Karpas-422 (cell line): ENCODE results near the gene PRAMEF9. TPM values are rescaled to one million over a fixed set of nuclear protein-coding genes. Genes with fewer than 3 reads are reported as not detected.
"Not testable (repeated sequence)": the region's sequence is repeated elsewhere in the genome, so short reads cannot be mapped to it uniquely, and the experiment has no call there.

Experiments
- DNase-seq: peaks from one replicate; pipeline ENCODE4 v3.0.0-alpha.2; 2015
- H2AFZ ChIP-seq: fragments of 200-600 bp; sonication (generic); 2 replicates; pipeline ENCODE4 v1.6.1; 2014; ENCODE audit warnings: antibody characterized with exemption, low read length, mixed read lengths
- H3K27ac ChIP-seq: fragments of 200-600 bp; sonication (generic); 2 replicates; pipeline ENCODE4 v1.5.1; 2014; ENCODE audit warnings: mild to moderate bottlenecking, low read length, moderate library complexity
- H3K27me3 ChIP-seq: fragments of 200-600 bp; sonication (generic); 2 replicates; pipeline ENCODE4 v1.6.1; 2014; ENCODE audit warnings: low read length, mixed read lengths
- H3K36me3 ChIP-seq: fragments of 200-600 bp; sonication (generic); 2 replicates; pipeline ENCODE4 v1.6.1; 2014; ENCODE audit warnings: low read length, mixed read lengths; ENCODE audit not compliant: insufficient read depth
- H3K4me1 ChIP-seq: fragments of 200-600 bp; sonication (generic); 2 replicates; pipeline ENCODE4 v1.6.1; 2014; ENCODE audit warnings: mild to moderate bottlenecking, low read length, mixed read lengths
- H3K4me2 ChIP-seq: fragments of 200-600 bp; sonication (generic); 2 replicates; pipeline ENCODE4 v1.6.1; 2014; ENCODE audit warnings: low read length, low read depth, mild to moderate bottlenecking; ENCODE audit not compliant: poor library complexity, severe bottlenecking
- H3K4me3 ChIP-seq: fragments of 200-600 bp; sonication (generic); 2 replicates; pipeline ENCODE4 v1.5.1; 2014; ENCODE audit warnings: mild to moderate bottlenecking, antibody characterized with exemption, low read length, mixed read lengths
- H3K79me2 ChIP-seq: fragments of 200-600 bp; sonication (generic); 2 replicates; pipeline ENCODE4 v1.6.1; 2014; ENCODE audit warnings: mild to moderate bottlenecking, low read length, mixed read lengths
- H3K9ac ChIP-seq: fragments of 200-600 bp; sonication (generic); 2 replicates; pipeline ENCODE4 v1.6.0; 2014; ENCODE audit warnings: low read length
- H3K9me2 ChIP-seq: fragments of 200-600 bp; sonication (generic), shearing (Covaris generic); replicated peaks from 2 replicates; pipeline ENCODE4 v1.6.0; 2014; ENCODE audit warnings: mild to moderate bottlenecking, low read length, moderate library complexity; ENCODE audit not compliant: insufficient read depth
- H3K9me3 ChIP-seq: fragments of 300-700, 200-600 bp; sonication (generic); 2 replicates; pipeline ENCODE4 v1.6.1; 2014; ENCODE audit warnings: low read length, mixed read lengths
- H4K20me1 ChIP-seq: fragments of 200-600 bp; sonication (generic); 2 replicates; pipeline ENCODE4 v1.6.1; 2014; ENCODE audit warnings: mild to moderate bottlenecking, antibody characterized with exemption, low read length, low read depth; ENCODE audit not compliant: insufficient read depth
- total RNA-seq: library from RNA; depleted of rRNA; stranded (reverse); fragments of >200 nt; shearing (Covaris generic); gene quantifications from 2 replicates; pipeline ENCODE4 v1.2.3, GENCODE V29; 2014; ENCODE audit warnings: low replicate concordance; rRNA removed

The PRAMEF9 gene
- total RNA-seq: not detected in 2 replicates

DNA sequence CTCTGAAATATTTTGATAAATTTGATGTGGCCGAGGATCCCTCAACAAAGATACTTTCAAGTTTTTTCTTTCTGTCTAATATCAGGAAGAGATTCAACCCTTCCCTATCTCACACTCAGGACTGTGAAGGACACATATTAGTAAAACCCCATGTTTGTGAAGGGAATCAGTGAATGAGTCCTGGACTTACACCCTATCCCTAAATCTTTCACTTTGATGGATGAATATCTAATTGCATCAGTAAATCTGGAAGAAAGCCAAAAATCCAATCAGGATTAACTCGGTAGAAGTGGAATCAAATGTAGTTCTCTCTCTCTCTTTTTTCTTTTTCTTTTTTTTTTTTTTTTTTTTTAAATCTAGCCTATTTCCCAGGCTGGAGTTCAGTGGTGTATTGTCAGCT lies at the start of gene PRAMEF9:
Gene PRAMEF9, plus strand, starts transcription at position 301 of the 400 bp plus-strand sequence. CDS start 3,433 bp downstream, outside the sequence.
- H3K4me3 ChIP-seq, H3K4me2 ChIP-seq, H3K9me3 ChIP-seq, H3K9me2 ChIP-seq, DNase-seq, H3K4me1 ChIP-seq, H3K27me3 ChIP-seq, H3K9ac ChIP-seq, H2AFZ ChIP-seq, H4K20me1 ChIP-seq, H3K27ac ChIP-seq, H3K36me3 ChIP-seq, H3K79me2 ChIP-seq: not testable (repeated sequence)

DNA sequence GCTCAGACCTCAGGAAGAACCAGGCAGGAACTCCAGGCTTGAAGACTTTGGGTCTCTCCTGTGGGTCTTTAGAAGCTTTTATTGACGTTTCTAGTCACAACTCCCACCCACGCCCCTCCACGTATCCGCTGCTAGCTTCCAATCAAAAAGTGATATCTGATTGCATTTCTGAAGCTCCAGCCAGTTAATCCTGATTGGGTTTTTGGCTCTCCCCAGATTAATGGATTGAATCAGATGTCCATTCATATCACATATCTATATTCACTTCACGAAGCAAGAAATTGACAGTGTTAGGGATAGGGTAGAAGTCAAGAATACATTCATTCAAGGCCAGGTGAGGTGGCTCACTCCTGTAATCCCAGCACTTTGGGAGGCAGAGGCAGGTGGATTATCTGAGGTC lies 15.7 kb upstream of the PRAMEF9 start, which contains the start of gene PRAMEF26:
Gene PRAMEF26, minus strand, starts transcription at position 101 of the 400 bp plus-strand sequence. CDS start 2,914 bp downstream, outside the sequence.
- not testable (repeated sequence) for H2AFZ ChIP-seq, H3K9ac ChIP-seq, H3K79me2 ChIP-seq, H3K36me3 ChIP-seq, H3K27ac ChIP-seq, H3K9me2 ChIP-seq, H3K27me3 ChIP-seq, H3K4me2 ChIP-seq, DNase-seq, H4K20me1 ChIP-seq, H3K4me1 ChIP-seq, H3K9me3 ChIP-seq, H3K4me3 ChIP-seq

- H3K27ac ChIP-seq, H3K9me2 ChIP-seq, H3K4me1 ChIP-seq, H3K9me3 ChIP-seq, H3K79me2 ChIP-seq, H3K4me3 ChIP-seq, H3K9ac ChIP-seq, H4K20me1 ChIP-seq, H2AFZ ChIP-seq, H3K36me3 ChIP-seq, DNase-seq, H3K27me3 ChIP-seq, H3K4me2 ChIP-seq: not testable (repeated sequence)
These were observed 6.1 kb upstream of the PRAMEF9 start, which contains the start of gene HNRNPCL4 for GRCh38 chr1:13165531-13165930. TSS of gene HNRNPCL4 (minus strand) at chr1:13165631. CDS start at chr1:13165467, 164 bp downstream.

DNA sequence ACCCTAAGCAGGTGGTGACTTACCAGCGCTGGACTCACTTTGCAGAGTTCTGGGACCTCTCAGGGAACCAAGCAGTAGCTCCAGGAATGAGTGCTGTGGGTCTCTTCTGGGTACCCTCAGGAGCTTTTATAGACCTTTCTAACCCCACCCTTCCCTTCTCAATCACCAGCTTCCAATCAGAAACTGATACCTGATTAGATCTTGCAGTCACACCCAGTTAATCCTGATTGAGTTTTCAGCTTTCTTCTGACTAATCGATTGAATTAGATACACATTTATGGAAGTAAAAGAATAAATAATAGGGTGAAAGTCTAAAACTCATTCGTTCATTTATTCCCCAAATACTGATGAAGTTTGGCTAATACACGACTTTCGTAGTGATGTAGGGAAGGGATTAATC lies 29.7 kb downstream of the PRAMEF9 start, which contains the start of gene PRAMEF13:
Gene PRAMEF13, minus strand, starts transcription at position 101 of the 400 bp plus-strand sequence. CDS start 1,820 bp downstream, outside the sequence.
- not testable (repeated sequence) for H3K9me2 ChIP-seq, DNase-seq, H3K9me3 ChIP-seq, H3K27ac ChIP-seq, H3K4me2 ChIP-seq, H3K4me3 ChIP-seq, H4K20me1 ChIP-seq, H3K9ac ChIP-seq, H3K79me2 ChIP-seq, H3K36me3 ChIP-seq, H3K27me3 ChIP-seq, H2AFZ ChIP-seq, H3K4me1 ChIP-seq

- not testable (repeated sequence) for H3K4me1 ChIP-seq, H2AFZ ChIP-seq, H3K9me2 ChIP-seq, H3K27ac ChIP-seq, H4K20me1 ChIP-seq, H3K27me3 ChIP-seq, H3K9ac ChIP-seq, H3K4me2 ChIP-seq, H3K9me3 ChIP-seq, H3K36me3 ChIP-seq, H3K4me3 ChIP-seq, H3K79me2 ChIP-seq, DNase-seq
These were observed 37.1 kb downstream of the PRAMEF9 start for GRCh38 chr1:13208712-13209111.

GRCh38 chr1:13216619-13217018 lies 45.0 kb downstream of the PRAMEF9 start:
- H3K27me3 ChIP-seq, H3K4me2 ChIP-seq, H3K27ac ChIP-seq, H3K4me3 ChIP-seq, H2AFZ ChIP-seq, H3K9ac ChIP-seq, H3K36me3 ChIP-seq, H3K9me3 ChIP-seq, H3K79me2 ChIP-seq, H3K4me1 ChIP-seq, DNase-seq, H4K20me1 ChIP-seq, H3K9me2 ChIP-seq: not testable (repeated sequence)

GRCh38 chr1:13219203-13219602 lies 47.6 kb downstream of the PRAMEF9 start:
- not testable (repeated sequence) for DNase-seq, H3K27me3 ChIP-seq

DNA sequence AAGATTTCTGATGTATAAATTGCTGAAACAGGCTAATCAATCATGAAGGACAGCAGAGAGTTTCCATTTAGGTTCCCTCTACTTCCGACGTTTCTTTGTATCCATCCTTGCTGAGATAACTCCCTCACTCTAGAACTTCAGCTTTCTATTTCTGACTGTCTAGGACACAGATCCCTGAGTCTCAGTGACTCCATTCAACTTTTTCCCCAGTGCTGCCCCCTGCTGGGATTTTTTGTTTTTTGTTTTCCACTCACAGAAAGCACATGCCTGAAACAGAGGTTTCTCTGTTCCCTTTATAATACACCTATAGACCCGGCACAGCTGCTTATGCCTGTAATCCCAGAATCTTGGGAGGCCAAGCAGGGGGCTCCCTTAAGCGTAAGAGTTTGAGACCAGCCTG lies 51.1 kb downstream of the PRAMEF9 start:
- not testable (repeated sequence) for H3K9ac ChIP-seq, H3K4me3 ChIP-seq, DNase-seq, H3K9me2 ChIP-seq, H3K4me2 ChIP-seq, H3K79me2 ChIP-seq, H3K9me3 ChIP-seq, H3K36me3 ChIP-seq, H2AFZ ChIP-seq, H3K4me1 ChIP-seq, H4K20me1 ChIP-seq, H3K27me3 ChIP-seq, H3K27ac ChIP-seq

More at GRCh38 chr1:13219203-13219602, 47.6 kb downstream of the PRAMEF9 start:
- H3K4me3 ChIP-seq, H4K20me1 ChIP-seq, H2AFZ ChIP-seq, H3K79me2 ChIP-seq, H3K9ac ChIP-seq, H3K4me1 ChIP-seq, H3K36me3 ChIP-seq, H3K4me2 ChIP-seq, H3K27ac ChIP-seq, H3K9me2 ChIP-seq, H3K9me3 ChIP-seq: not testable (repeated sequence)
